IPS-18c (cell line): ENCODE results near the gene CD99.
"Not testable (repeated sequence)": the region's sequence is repeated elsewhere in the genome, so short reads cannot be mapped to it uniquely, and the experiment has no call there.

Source experiments
- H3K4me3 ChIP-seq: 2 replicates; pipeline ENCODE4 v1.7.0; 2013; ENCODE audit warnings: low read depth, mild to moderate bottlenecking, low read length, moderate library complexity; ENCODE audit not compliant: insufficient read depth
- H3K9me3 ChIP-seq: one replicate; pipeline ENCODE4 v1.6.1; 2013; ENCODE audit warnings: mild to moderate bottlenecking, low read length, moderate library complexity; ENCODE audit not compliant: control insufficient read depth, insufficient read depth

The CD99 gene

GRCh38 chrX:2746250-2746649, 55.2 kb downstream of the CD99 start:
- H3K9me3 ChIP-seq, H3K4me3 ChIP-seq: not testable (repeated sequence)

GRCh38 chrX:2748171-2748814, 57.2 kb downstream of the CD99 start:
- H3K4me3 ChIP-seq: no peak overlapping the region
- H3K9me3 ChIP-seq: peaks cover 5% of the 10 kb centered on the region

GRCh38 chrX:2748815-2749188, 57.7 kb downstream of the CD99 start:
- H3K4me3 ChIP-seq: no peak overlapping the region
- peaks cover 5% of the 10 kb centered on the region for H3K9me3 ChIP-seq

- Histone ChIP-seq H3K4me3 (no peak overlapping the region), H3K9me3 (peaks cover 5% of the 10 kb centered on the region)
Observed at GRCh38 chrX:2751291-2751690, 60.2 kb downstream of the CD99 start.

GRCh38 chrX:2751874-2752300, 60.8 kb downstream of the CD99 start, which contains the start of gene XG:
XG (plus strand) TSS chrX:2752040; CDS start chrX:2752275, 235 bp downstream.
- not testable (repeated sequence) for H3K9me3 ChIP-seq, H3K4me3 ChIP-seq

- H3K9me3 ChIP-seq, H3K4me3 ChIP-seq: not testable (repeated sequence)
Observed at GRCh38 chrX:2752441-2752840, 61.3 kb downstream of the CD99 start.

- not testable (repeated sequence) for H3K4me3 ChIP-seq, H3K9me3 ChIP-seq
Observed at GRCh38 chrX:2755163-2755715, 64.1 kb downstream of the CD99 start.

GRCh38 chrX:2756548-2756947, 65.5 kb downstream of the CD99 start:
- Histone ChIP-seq H3K4me3 (no peak overlapping the region), H3K9me3 (no peaks in the 10 kb centered on the region)

GRCh38 chrX:2761246-2761645, 70.2 kb downstream of the CD99 start:
- no peak overlapping the region for H3K4me3 ChIP-seq
- H3K9me3 ChIP-seq: no peaks in the 10 kb centered on the region

- not testable (repeated sequence) for H3K9me3 ChIP-seq, H3K4me3 ChIP-seq
Observed at GRCh38 chrX:2762671-2763070, 71.6 kb downstream of the CD99 start.

GRCh38 chrX:2764766-2765548, 73.9 kb downstream of the CD99 start:
- not testable (repeated sequence) for H3K9me3 ChIP-seq, H3K4me3 ChIP-seq

GRCh38 chrX:2765549-2765830, 74.4 kb downstream of the CD99 start:
- H3K9me3 ChIP-seq: no peaks in the 10 kb centered on the region
- no peak overlapping the region for H3K4me3 ChIP-seq

- H3K9me3 ChIP-seq: no peaks in the 10 kb centered on the region
- no peak overlapping the region for H3K4me3 ChIP-seq
Observed at GRCh38 chrX:2766906-2767305, 75.8 kb downstream of the CD99 start.

GRCh38 chrX:2767631-2768455, 76.7 kb downstream of the CD99 start:
- Histone ChIP-seq H3K4me3 (no peak overlapping the region), H3K9me3 (no peaks in the 10 kb centered on the region)

- H3K4me3 ChIP-seq: no peak overlapping the region
Observed at GRCh38 chrX:2769615-2770014, 78.5 kb downstream of the CD99 start.

GRCh38 chrX:2773166-2774055, 82.3 kb downstream of the CD99 start:
- H3K4me3 ChIP-seq, H3K9me3 ChIP-seq: not testable (repeated sequence)

More at GRCh38 chrX:2769615-2770014, 78.5 kb downstream of the CD99 start:
- no peaks in the 10 kb centered on the region for H3K9me3 ChIP-seq

GRCh38 chrX:2774057-2774456, 83.0 kb downstream of the CD99 start:
- Histone ChIP-seq H3K9me3 (no peaks in the 10 kb centered on the region), H3K4me3 (no peak overlapping the region)
